ENCODE results near the gene KAT8. TPM values are rescaled to one million over a fixed set of nuclear protein-coding genes. Genes with fewer than 3 reads are reported as not detected.

Gene KAT8
- total and polyA plus RNA-seq, 2 of the 13 experiments (the other 11 are each of a cell fraction or from before 2014, with no cell fraction given): 79.0 to 84.2 TPM

DNA sequence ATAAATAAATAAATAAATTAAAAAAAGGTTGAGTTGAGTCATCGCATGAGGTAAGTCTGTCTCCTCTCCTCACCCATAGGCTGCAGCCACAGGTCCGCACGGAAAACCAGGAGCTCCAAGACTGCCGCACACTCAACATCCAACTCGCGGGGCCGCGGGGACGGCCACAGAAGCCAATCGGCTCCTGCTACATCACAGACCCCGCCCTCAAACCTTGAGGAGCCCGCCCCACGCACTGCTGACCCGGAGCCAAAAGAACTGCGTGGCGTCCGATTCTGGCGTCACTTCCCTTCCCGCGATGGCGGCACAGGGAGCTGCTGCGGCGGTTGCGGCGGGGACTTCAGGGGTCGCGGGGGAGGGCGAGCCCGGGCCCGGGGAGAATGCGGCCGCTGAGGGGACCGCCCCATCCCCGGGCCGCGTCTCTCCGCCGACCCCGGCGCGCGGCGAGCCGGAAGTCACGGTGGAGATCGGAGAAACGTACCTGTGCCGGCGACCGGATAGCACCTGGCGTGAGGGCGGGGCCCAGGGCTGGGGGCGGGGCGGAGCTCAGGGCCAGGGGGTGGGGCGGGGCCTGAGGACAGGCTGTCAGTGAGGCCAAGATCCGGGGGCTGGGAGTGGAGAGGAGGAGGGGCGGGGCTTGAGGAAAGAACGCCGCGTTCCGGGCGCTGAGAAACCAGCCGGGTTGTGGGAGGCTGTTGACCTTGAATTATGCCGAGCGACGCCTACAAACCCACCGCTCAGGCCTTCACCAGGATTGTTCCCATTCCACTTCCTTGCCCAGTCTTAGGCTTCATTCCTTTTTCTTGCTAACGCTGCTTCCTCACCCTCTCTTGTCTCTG is at the start of gene KAT8 (continued):
- TF ChIP-seq CBX5 (CRISPR knock-in tag; IDR thresholded peaks at IDR 0.05; ENCODE audit: borderline replicate concordance) (no peak), IRF2 (CRISPR knock-in tag; IDR thresholded peaks at IDR 0.05) (peak; percentile 79), ZNF547 (CRISPR knock-in tag; IDR thresholded peaks at IDR 0.05) (peak; percentile 88), JUNB (CRISPR knock-in tag; IDR thresholded peaks at IDR 0.05; ENCODE audit: borderline replicate concordance) (no peak), CHD2 (IDR thresholded peaks at IDR 0.05; ENCODE audit: low read depth, low read length) (peak; percentile 72; the same call in 1 of the 2 replicates), RFXANK (CRISPR knock-in tag; IDR thresholded peaks at IDR 0.05) (peak; percentile 83; the same call in 1 of the 2 replicates), MIXL1 (CRISPR knock-in tag; IDR thresholded peaks at IDR 0.05) (peak; percentile 63; the same call in 1 of the 2 replicates), CEBPB (IDR thresholded peaks at IDR 0.05; ENCODE audit: borderline replicate concordance, low read depth, low read length) (no peak), PPARG (CRISPR knock-in tag; conservative IDR thresholded peaks at IDR 0.05) (peak; percentile 52; the same call in 1 of the 2 replicates), ZNF746 (CRISPR knock-in tag; IDR thresholded peaks at IDR 0.05) (peak; percentile 39; the same call in 1 of the 2 replicates), ZNF782 (CRISPR knock-in tag; IDR thresholded peaks at IDR 0.05; ENCODE audit: borderline replicate concordance) (no peak), ZNF281 (CRISPR knock-in tag; IDR thresholded peaks at IDR 0.05; ENCODE audit: borderline replicate concordance) (peak; percentile 69)
- TF ChIP-seq, protein P1, sequence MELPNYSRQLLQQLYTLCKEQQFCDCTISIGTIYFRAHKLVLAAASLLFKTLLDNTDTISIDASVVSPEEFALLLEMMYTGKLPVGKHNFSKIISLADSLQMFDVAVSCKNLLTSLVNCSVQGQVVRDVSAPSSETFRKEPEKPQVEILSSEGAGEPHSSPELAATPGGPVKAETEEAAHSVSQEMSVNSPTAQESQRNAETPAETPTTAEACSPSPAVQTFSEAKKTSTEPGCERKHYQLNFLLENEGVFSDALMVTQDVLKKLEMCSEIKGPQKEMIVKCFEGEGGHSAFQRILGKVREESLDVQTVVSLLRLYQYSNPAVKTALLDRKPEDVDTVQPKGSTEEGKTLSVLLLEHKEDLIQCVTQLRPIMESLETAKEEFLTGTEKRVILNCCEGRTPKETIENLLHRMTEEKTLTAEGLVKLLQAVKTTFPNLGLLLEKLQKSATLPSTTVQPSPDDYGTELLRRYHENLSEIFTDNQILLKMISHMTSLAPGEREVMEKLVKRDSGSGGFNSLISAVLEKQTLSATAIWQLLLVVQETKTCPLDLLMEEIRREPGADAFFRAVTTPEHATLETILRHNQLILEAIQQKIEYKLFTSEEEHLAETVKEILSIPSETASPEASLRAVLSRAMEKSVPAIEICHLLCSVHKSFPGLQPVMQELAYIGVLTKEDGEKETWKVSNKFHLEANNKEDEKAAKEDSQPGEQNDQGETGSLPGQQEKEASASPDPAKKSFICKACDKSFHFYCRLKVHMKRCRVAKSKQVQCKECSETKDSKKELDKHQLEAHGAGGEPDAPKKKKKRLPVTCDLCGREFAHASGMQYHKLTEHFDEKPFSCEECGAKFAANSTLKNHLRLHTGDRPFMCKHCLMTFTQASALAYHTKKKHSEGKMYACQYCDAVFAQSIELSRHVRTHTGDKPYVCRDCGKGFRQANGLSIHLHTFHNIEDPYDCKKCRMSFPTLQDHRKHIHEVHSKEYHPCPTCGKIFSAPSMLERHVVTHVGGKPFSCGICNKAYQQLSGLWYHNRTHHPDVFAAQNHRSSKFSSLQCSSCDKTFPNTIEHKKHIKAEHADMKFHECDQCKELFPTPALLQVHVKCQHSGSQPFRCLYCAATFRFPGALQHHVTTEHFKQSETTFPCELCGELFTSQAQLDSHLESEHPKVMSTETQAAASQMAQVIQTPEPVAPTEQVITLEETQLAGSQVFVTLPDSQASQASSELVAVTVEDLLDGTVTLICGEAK (IDR thresholded peaks at IDR 0.05): peak; percentile 68; the same call in 1 of the 2 replicates
- TF ChIP-seq, protein P1 (CRISPR knock-in tag; IDR thresholded peaks at IDR 0.05): peak; percentile 70; the same call in 1 of the 2 replicates

Data from HepG2 (cell line).